H1 (cell line): ENCODE results near the gene ZC3H7B. TPM values are rescaled to one million over a fixed set of nuclear protein-coding genes. Genes with fewer than 3 reads are reported as not detected.

Source experiments
- CTCF ChIA-PET: fragments of 300-600 bp; sonication (Branson Sonifier 250); formaldehyde crosslinking; loops from one replicate; lab custom pipeline; 2021; ENCODE audit not compliant: partially characterized antibody; lab: Charles Lee
- POLR2A ChIA-PET: fragments of 300-600 bp; sonication (Branson Sonifier 250); formaldehyde crosslinking; loops from one replicate; lab custom pipeline; 2021; ENCODE audit warnings: inconsistent platforms; ENCODE audit not compliant: partially characterized antibody; lab: Charles Lee
- DNase-seq, 2 experiments: peaks; one replicate each; pipeline versions ENCODE4 v3.0.0 to v3.0.0-alpha.2; 2010 to 2022; ENCODE audit warnings: low spot score in 2 of 2, low read depth in 1 of 2, mixed read lengths in 1 of 2
- FAIRE-seq: peaks from 2 replicates; lab custom pipeline; 2011; peaks lifted over from hg19 to GRCh38; lab: Jason Lieb, UNC
- H2AFZ ChIP-seq: 2 replicates; pipeline ENCODE4 v1.8.1; 2012; ENCODE audit warnings: low read length, inconsistent platforms
- H2AK5ac ChIP-seq: 2 replicates; pipeline ENCODE4 v1.6.1; 2013; ENCODE audit warnings: low read depth, low read length
- H2BK120ac ChIP-seq: replicated peaks from 2 replicates; pipeline ENCODE3; 2013; ENCODE audit warnings: low read depth, low read length, inconsistent platforms
- H2BK12ac ChIP-seq: 2 replicates; pipeline ENCODE4 v1.6.1; 2013; ENCODE audit warnings: low read depth, low read length
- H2BK15ac ChIP-seq: 2 replicates; pipeline ENCODE4 v1.6.1; 2013; ENCODE audit warnings: low read length
- H2BK20ac ChIP-seq: 2 replicates; pipeline ENCODE4 v1.6.1; 2013; ENCODE audit warnings: low read length
- H2BK5ac ChIP-seq: 2 replicates; pipeline ENCODE4 v1.6.1; 2013; ENCODE audit warnings: low read depth, low read length
- H3K14ac ChIP-seq: 2 replicates; pipeline ENCODE4 v1.6.1; 2013; ENCODE audit warnings: inconsistent platforms; ENCODE audit not compliant: insufficient read length
- H3K18ac ChIP-seq: 2 replicates; pipeline ENCODE4 v1.6.1; 2013; ENCODE audit warnings: low read length; ENCODE audit errors: extremely low read depth
- H3K23ac ChIP-seq: 2 replicates; pipeline ENCODE4 v1.6.1; 2013; ENCODE audit warnings: inconsistent platforms; ENCODE audit not compliant: insufficient read length
- H3K23me2 ChIP-seq: 2 replicates; pipeline ENCODE4 v1.6.1; 2013; ENCODE audit warnings: low read depth, low read length
- H3K27ac ChIP-seq: 2 replicates; pipeline ENCODE4 v1.6.1; 2011; ENCODE audit warnings: low read depth, low read length, inconsistent platforms
- H3K27me3 ChIP-seq, 4 experiments: replicated peaks in 1 of 4; 1 replicate in 1 of 4; 2 replicates in 3 of 4; pipeline versions ENCODE4 v1.6.1 to v1.8.1; 2011 to 2013; ENCODE audit warnings: low read length in 3 of 4, mild to moderate bottlenecking in 3 of 4, inconsistent platforms in 2 of 4, mixed read lengths in 2 of 4, moderate library complexity in 1 of 4; ENCODE audit not compliant: control insufficient read depth in 3 of 4, insufficient read depth in 3 of 4; ENCODE audit errors: extremely low read depth in 1 of 4
- H3K36me3 ChIP-seq, 4 experiments: 2 replicates each; pipeline versions ENCODE4 v1.6.1 to v1.8.1; 2011 to 2013; ENCODE audit warnings: mild to moderate bottlenecking in 4 of 4, low read length in 3 of 4, moderate library complexity in 2 of 4, control low read depth in 1 of 4, inconsistent platforms in 1 of 4; ENCODE audit not compliant: insufficient read depth in 4 of 4, control insufficient read depth in 2 of 4
- H3K4ac ChIP-seq: replicated peaks from 2 replicates; pipeline ENCODE3; 2013; ENCODE audit warnings: low read length, low read depth, mixed read lengths, inconsistent platforms; ENCODE audit not compliant: insufficient read length
- H3K4me1 ChIP-seq, 4 experiments: replicated peaks in 1 of 4; 1 replicate in 1 of 4; 2 replicates in 3 of 4; pipeline versions ENCODE4 v1.6.1 to v1.8.1; 2011 to 2013; ENCODE audit warnings: low read length in 3 of 4, inconsistent platforms in 2 of 4, mixed read lengths in 1 of 4; ENCODE audit not compliant: insufficient read depth in 4 of 4, control insufficient read depth in 3 of 4
- H3K4me2 ChIP-seq, 2 experiments: 2 replicates each; pipeline versions ENCODE4 v1.6.1 to v1.8.1; 2011 to 2013; ENCODE audit warnings: low read depth in 2 of 2, low read length in 2 of 2, control low read depth in 1 of 2, inconsistent platforms in 1 of 2, mild to moderate bottlenecking in 1 of 2; ENCODE audit not compliant: insufficient read depth in 1 of 2
- H3K4me3 ChIP-seq, 4 experiments: fragments of 200-600, 300-600 bp in 1 of 4; sonication (generic), shearing (Covaris generic), sonication (Bioruptor Twin) in 1 of 4; 2 replicates each; pipeline versions ENCODE4 v1.5.1 to v1.8.1; 2011 to 2016; ENCODE audit warnings: low read length in 4 of 4, low read depth in 3 of 4, control low read depth in 2 of 4, inconsistent platforms in 2 of 4, mild to moderate bottlenecking in 2 of 4, mixed read lengths in 1 of 4, moderate library complexity in 1 of 4; ENCODE audit not compliant: insufficient read depth in 2 of 4; ENCODE audit errors: extremely low read depth in 1 of 4
- H3K56ac ChIP-seq: replicated peaks from 2 replicates; pipeline ENCODE3; 2013; ENCODE audit warnings: low read depth, mild to moderate bottlenecking, mixed read lengths, low read length, inconsistent platforms; ENCODE audit not compliant: insufficient read length
- H3K79me1 ChIP-seq: 2 replicates; pipeline ENCODE4 v1.6.1; 2013; ENCODE audit warnings: low read depth, low read length, control low read depth
- H3K79me2 ChIP-seq, 2 experiments: 2 replicates each; pipeline versions ENCODE4 v1.6.1 to v1.8.1; 2012 to 2013; ENCODE audit warnings: low read length in 2 of 2, mild to moderate bottlenecking in 2 of 2, inconsistent platforms in 1 of 2; ENCODE audit not compliant: insufficient read depth in 2 of 2, control insufficient read depth in 1 of 2
- H3K9ac ChIP-seq, 4 experiments: replicated peaks in 1 of 4; 1 replicate in 1 of 4; 2 replicates in 3 of 4; pipeline versions ENCODE4 v1.6.1 to v1.8.1; 2011 to 2013; ENCODE audit warnings: low read depth in 3 of 4, low read length in 3 of 4, control low read depth in 2 of 4, mild to moderate bottlenecking in 2 of 4, moderate library complexity in 2 of 4, inconsistent platforms in 1 of 4; ENCODE audit errors: extremely low read depth in 1 of 4
- H3K9me3 ChIP-seq, 2 experiments: 2 replicates each; pipeline versions ENCODE4 v1.6.1 to v1.8.1; 2012 to 2013; ENCODE audit warnings: mild to moderate bottlenecking in 2 of 2, moderate library complexity in 2 of 2, control low read depth in 1 of 2, inconsistent platforms in 1 of 2, low read depth in 1 of 2, low read length in 1 of 2, mixed read lengths in 1 of 2; ENCODE audit not compliant: insufficient read depth in 2 of 2
- H4K20me1 ChIP-seq, 2 experiments: replicated peaks in 1 of 2; 2 replicates each; pipeline versions ENCODE3 to v1.8.1; 2011 to 2013; ENCODE audit warnings: inconsistent platforms in 2 of 2, low read length in 2 of 2, mild to moderate bottlenecking in 1 of 2; ENCODE audit not compliant: insufficient read depth in 2 of 2, control insufficient read depth in 1 of 2
- H4K5ac ChIP-seq: 2 replicates; pipeline ENCODE4 v1.6.1; 2013; ENCODE audit warnings: low read length, low read depth, mixed read lengths, inconsistent platforms; ENCODE audit not compliant: insufficient read length
- H4K8ac ChIP-seq: 2 replicates; pipeline ENCODE4 v1.8.0; 2013; ENCODE audit warnings: mild to moderate bottlenecking, moderate library complexity, low read length, inconsistent platforms; ENCODE audit not compliant: insufficient read depth; ENCODE audit errors: extremely low read depth
- H4K91ac ChIP-seq: replicated peaks from 2 replicates; pipeline ENCODE3; 2013; ENCODE audit warnings: low read length, mixed read lengths, inconsistent platforms; ENCODE audit not compliant: insufficient read length
- BRCA1 ChIP-seq: IDR thresholded peaks from 2 replicates; pipeline ENCODE4 v1.6.1; 2012; ENCODE audit warnings: low read depth, low read length, improper control_type of control experiment
- HDAC6 ChIP-seq: IDR thresholded peaks from one replicate; pipeline ENCODE4 v1.7.1; 2012; ENCODE audit warnings: low read depth, mild to moderate bottlenecking, inconsistent platforms, low read length, moderate library complexity
- JUND ChIP-seq: IDR thresholded peaks from 2 replicates; pipeline ENCODE4 v1.6.1; 2011; ENCODE audit warnings: mild to moderate bottlenecking, improper control_type of control experiment, low read length
- YY1 ChIP-seq: IDR thresholded peaks from 2 replicates; pipeline ENCODE4 v1.6.1; 2011; ENCODE audit warnings: low read depth, mild to moderate bottlenecking, low read length
- WGBS, 2 experiments: shearing (Covaris generic) in 1 of 2; methylation state at CpG; one replicate each; pipeline versions ENCODE4 v1.1.6 to v1.1.7; 2013 to 2015; ENCODE audit warnings: low lambda C conversion rate in 2 of 2, mixed read lengths in 2 of 2, inconsistent platforms in 1 of 2, low coverage in 1 of 2, missing lambda C conversion rate in 1 of 2; ENCODE audit not compliant: insufficient replicate concordance in 2 of 2, insufficient coverage in 1 of 2, insufficient read length in 1 of 2; ENCODE audit errors: extremely low coverage in 1 of 2, missing lambda C conversion rate in 1 of 2; 5-methylcytosine and 5-hydroxymethylcytosine counted together
- polyA plus RNA-seq, 7 experiments: library from polyadenylated mRNA; depleted of rRNA in 3 of 7; stranded (reverse) in 5 of 7; unstranded in 2 of 7; fragments of >200 nt in 5 of 7; fragments of 200-250 nt in 2 of 7; gene quantifications; 1 replicate in 5 of 7; 2 replicates in 1 of 7; 4 replicates in 1 of 7; pipeline versions ENCODE4 v1.2.1 to v1.2.3, GENCODE V29; 2011 to 2013; ENCODE audit warnings: missing spikeins in 2 of 7, mixed read lengths in 2 of 7
- total RNA-seq: library from RNA; stranded (reverse); fragmentation: NEBNext Ultra II Directional; extraction: Animal tissue kit (Norgen Biotek cat#: 25700); gene quantifications from 2 replicates; pipeline ENCODE4 v1.2.1, GENCODE V29; 2021

ZC3H7B gene
- total and polyA plus RNA-seq, 2 of the 8 experiments (the other 6 are each of a cell fraction or from before 2014, with no cell fraction given): 35.5 to 78.6 TPM

DNA sequence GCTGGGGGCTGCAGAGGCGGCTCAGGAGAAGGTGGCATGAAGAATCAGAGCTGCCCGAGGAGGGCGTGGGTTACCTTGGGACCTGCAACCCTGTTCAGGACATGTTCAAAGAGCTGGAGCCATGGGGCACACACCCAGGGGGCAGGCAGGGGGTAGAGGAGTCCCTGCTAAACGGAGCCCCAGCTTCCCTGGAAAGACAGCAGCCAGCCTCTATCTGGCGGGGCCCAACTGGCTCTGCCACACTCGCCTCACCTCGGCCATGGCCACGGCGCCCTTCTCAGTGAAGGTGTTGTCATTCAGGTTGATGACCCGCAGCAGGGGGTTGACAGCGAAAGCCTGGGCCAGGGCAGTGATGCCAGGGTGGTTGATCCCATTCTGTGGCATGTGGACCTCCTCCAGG lies 43.6 kb upstream of the ZC3H7B start:
- peaks cover 0 to 4% (median under 1%) of the 10 kb centered on the region in 4 experiments; a peak in 2 of 7 replicates for H3K4me1 ChIP-seq
- H2AFZ ChIP-seq: no peak overlapping the region
- no peak overlapping the region for H3K18ac ChIP-seq
- no peaks in the 10 kb centered on the region for H3K79me2 ChIP-seq
- DNase-seq: no peak
- FAIRE-seq: no peak
- no peak overlapping the region for H2BK5ac ChIP-seq
- H2BK12ac ChIP-seq: no peak overlapping the region
- H4K91ac ChIP-seq: no peak overlapping the region
- no peak overlapping the region for H3K4me3 ChIP-seq
- no peaks in the 10 kb centered on the region for H3K27me3 ChIP-seq
- no peak overlapping the region for H2BK120ac ChIP-seq
- no peak overlapping the region for H3K27ac ChIP-seq
- no peak overlapping the region for H3K4ac ChIP-seq
- H3K23ac ChIP-seq: no peak overlapping the region
- H3K14ac ChIP-seq: no peak overlapping the region
- H3K23me2 ChIP-seq: no peaks in the 10 kb centered on the region
- peaks cover 57 to 95% (median 75%) of the 10 kb centered on the region in 4 experiments for H3K36me3 ChIP-seq
- no peak overlapping the region for H3K4me2 ChIP-seq
- 0 out of 2 replicates have a peak overlapping the region, but pooled peaks have one; percentile 15 for H4K8ac ChIP-seq
- ChIA-PET POLR2A (interaction anchor here (0.8 to 4.7 kb wide), 12 partner anchors 8 to 188 kb away, joined by 3 to 28 read pairs (median 6); partner anchors contain the start of genes RANGAP1, TEF and TOB2), CTCF (interaction anchor here (0.7 to 3.2 kb wide), 5 partner anchors 10 to 335 kb away, joined by 3 to 11 read pairs (median 5); no protein-coding TSS in a partner anchor)
- no peak overlapping the region for H2BK20ac ChIP-seq
- H2BK15ac ChIP-seq: no peak overlapping the region
- no peak overlapping the region for H3K9ac ChIP-seq
- no peak overlapping the region for H2AK5ac ChIP-seq
- no peak overlapping the region for H3K56ac ChIP-seq
- H3K9me3 ChIP-seq: no peaks in the 10 kb centered on the region
- H3K79me1 ChIP-seq: peaks cover 8% of the 10 kb centered on the region
- WGBS, 2 experiments: 91% methylated on average over 11 of the region's 11 CpGs; no CpG with 5 or more reads in 1 of the 2 experiments
- H4K5ac ChIP-seq: no peak overlapping the region
- H4K20me1 ChIP-seq: peaks cover 8 to 14% of the 10 kb centered on the region in 2 experiments
- TF ChIP-seq YY1 (no peak), JUND (no peak), HDAC6 (no peak), BRCA1 (no peak)
